ENCODE results near the gene IQCH. TPM values are rescaled to one million over a fixed set of nuclear protein-coding genes. Genes with fewer than 3 reads are reported as not detected.

IQCH gene
- total and polyA plus RNA-seq, 2 experiments from 2014 or later = 2.1 to 4.1 TPM

DNA sequence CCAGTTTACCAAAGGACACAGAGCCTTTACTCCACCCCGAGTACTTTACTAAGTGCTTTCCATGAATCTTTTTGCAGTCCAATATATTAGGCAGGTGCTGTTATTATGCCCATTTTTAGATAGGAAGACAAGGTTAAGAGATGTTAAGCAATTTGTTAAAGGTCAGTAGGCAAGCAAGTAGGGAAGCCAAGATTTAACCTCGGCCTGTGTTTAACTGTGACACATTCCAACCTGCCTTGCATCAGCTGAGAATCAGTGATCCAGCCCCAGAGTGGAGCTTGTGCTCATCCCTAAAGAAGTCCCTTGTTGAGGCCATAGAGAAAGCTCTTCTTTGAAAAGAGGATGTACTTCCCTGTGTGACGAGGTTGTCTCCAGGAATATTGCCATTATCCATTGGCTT is 215.1 kb downstream of the IQCH start:
- Histone ChIP-seq H3K9ac (no peak overlapping the region), H4K20me1 (ENCODE audit: insufficient read depth) (no peaks in the 10 kb centered on the region), H3K9me2 (ENCODE audit: insufficient read depth) (no peaks in the 10 kb centered on the region), H3K9me3 (ENCODE audit: low read depth) (no peaks in the 10 kb centered on the region), H3K36me3 (ENCODE audit: low read depth) (no peaks in the 10 kb centered on the region), H2AFZ (no peak overlapping the region), H3K27me3 (replicated peaks; ENCODE audit: insufficient read depth) (no peaks in the 10 kb centered on the region), H3K4me1 (ENCODE audit: insufficient read depth) (no peaks in the 10 kb centered on the region), H3F3A (ENCODE audit: insufficient read depth) (peaks cover 5% of the 10 kb centered on the region; the same call in 1 of the 2 replicates), H3K27ac (no peak overlapping the region), H3K4me3 (no peak overlapping the region), H3K4me2 (ENCODE audit: unreplicated experiment) (no peak overlapping the region), H3K79me2 (ENCODE audit: insufficient read depth) (no peaks in the 10 kb centered on the region)
- in situ Hi-C loops (cut with MboI) = no loop called here
- WGBS, 2 experiments (ENCODE audit: low coverage in 1 of 2, low lambda C conversion rate in 2 of 2, missing lambda C conversion rate in 2 of 2) = 87 to 90% methylated on average over 3 of the region's 3 CpGs
- no peak for DNase-seq
- TF ChIP-seq EZH2 (IDR thresholded peaks at IDR 0.05; ENCODE audit: insufficient read depth, poor library complexity, severe bottlenecking) (no peak), EZH2phosphoT487 (IDR thresholded peaks at IDR 0.05; ENCODE audit: insufficient read depth, low read depth) (no peak)

DNA sequence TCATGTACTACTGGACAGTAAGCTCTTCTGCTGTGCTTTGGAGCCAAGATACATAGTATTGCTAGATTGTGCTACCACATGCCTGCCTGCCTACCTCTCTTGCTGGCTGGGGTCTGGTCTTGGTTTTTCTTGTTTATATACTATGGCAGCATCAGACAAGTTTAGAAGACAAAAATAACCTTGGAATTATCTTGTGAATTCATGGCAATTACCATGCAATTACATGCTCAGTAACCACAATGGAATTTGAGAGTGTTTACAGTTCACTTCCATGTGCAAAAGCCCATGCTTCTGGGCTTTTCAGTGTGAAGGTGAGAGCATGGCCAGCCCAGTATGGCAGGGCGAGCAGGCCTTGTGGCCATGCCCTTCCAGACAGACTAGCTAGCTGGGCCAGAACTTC is 218.4 kb downstream of the IQCH start:
- Histone ChIP-seq H3K36me3 (ENCODE audit: low read depth) (no peaks in the 10 kb centered on the region), H3F3A (ENCODE audit: insufficient read depth) (peaks cover 5% of the 10 kb centered on the region; the same call in 1 of the 2 replicates), H3K9me2 (ENCODE audit: insufficient read depth) (no peaks in the 10 kb centered on the region), H3K4me3 (no peak overlapping the region), H3K79me2 (ENCODE audit: insufficient read depth) (no peaks in the 10 kb centered on the region), H3K4me1 (ENCODE audit: insufficient read depth) (no peaks in the 10 kb centered on the region), H3K27me3 (replicated peaks; ENCODE audit: insufficient read depth) (no peaks in the 10 kb centered on the region), H3K27ac (no peak overlapping the region), H4K20me1 (ENCODE audit: insufficient read depth) (no peaks in the 10 kb centered on the region), H2AFZ (no peak overlapping the region), H3K9me3 (ENCODE audit: low read depth) (no peaks in the 10 kb centered on the region), H3K4me2 (ENCODE audit: unreplicated experiment) (no peak overlapping the region), H3K9ac (no peak overlapping the region)
- peak; percentile 23 for DNase-seq
- no peak for TF ChIP-seq EZH2 (IDR thresholded peaks at IDR 0.05; ENCODE audit: insufficient read depth, poor library complexity, severe bottlenecking)
- no peak for TF ChIP-seq EZH2phosphoT487 (IDR thresholded peaks at IDR 0.05; ENCODE audit: insufficient read depth, low read depth)
- in situ Hi-C loops (cut with MboI) = no loop called here
- WGBS, 2 experiments (ENCODE audit: low coverage in 1 of 2, low lambda C conversion rate in 2 of 2, missing lambda C conversion rate in 2 of 2) = 88 to 100% methylated on average over 1 of the region's 1 CpG

DNA sequence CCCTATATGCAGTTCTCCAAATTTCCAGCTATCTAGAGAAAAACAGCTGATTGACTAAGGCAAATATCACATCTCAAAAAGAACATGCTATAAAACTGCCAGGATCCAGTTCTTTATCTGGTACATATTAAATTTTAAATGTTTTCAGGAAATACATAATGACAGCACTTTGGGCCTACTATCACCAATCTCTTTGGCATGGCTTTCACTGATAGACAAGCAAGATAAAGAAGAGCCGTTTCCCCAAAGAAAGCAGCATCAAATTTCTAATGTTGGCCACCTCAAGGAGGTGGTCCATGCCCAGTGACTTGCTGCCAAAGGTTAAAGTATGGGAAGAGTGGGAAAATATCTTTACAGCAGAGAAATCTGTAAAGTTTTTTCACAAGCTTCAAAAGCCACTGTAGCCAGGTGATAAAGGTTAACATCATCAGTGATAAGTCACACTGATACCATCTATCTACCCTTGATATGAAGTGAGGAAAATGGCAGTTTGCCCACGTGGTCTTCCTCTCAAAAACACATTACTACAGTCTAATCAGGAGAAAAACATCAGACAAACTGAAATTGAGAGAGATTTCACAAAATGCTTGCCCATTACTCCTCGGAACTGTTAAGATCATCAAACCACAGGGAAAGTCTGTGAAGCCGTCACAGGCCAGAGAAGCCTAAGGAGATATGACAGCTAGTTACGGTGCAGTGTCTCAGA is 220.0 kb downstream of the IQCH start:
- Histone ChIP-seq H2AFZ (no peak overlapping the region), H3K27me3 (replicated peaks; ENCODE audit: insufficient read depth) (no peaks in the 10 kb centered on the region), H3K36me3 (ENCODE audit: low read depth) (no peaks in the 10 kb centered on the region), H3K4me3 (no peak overlapping the region), H3K27ac (no peak overlapping the region), H3K4me2 (ENCODE audit: unreplicated experiment) (no peak overlapping the region), H3K4me1 (ENCODE audit: insufficient read depth) (peaks cover 7% of the 10 kb centered on the region; the same call in 1 of the 2 replicates), H4K20me1 (ENCODE audit: insufficient read depth) (no peaks in the 10 kb centered on the region), H3K9ac (no peak overlapping the region), H3K9me2 (ENCODE audit: insufficient read depth) (no peaks in the 10 kb centered on the region), H3K9me3 (ENCODE audit: low read depth) (no peaks in the 10 kb centered on the region), H3F3A (ENCODE audit: insufficient read depth) (peaks cover 10% of the 10 kb centered on the region), H3K79me2 (ENCODE audit: insufficient read depth) (no peaks in the 10 kb centered on the region)
- TF ChIP-seq EZH2 (IDR thresholded peaks at IDR 0.05; ENCODE audit: insufficient read depth, poor library complexity, severe bottlenecking) (no peak), EZH2phosphoT487 (IDR thresholded peaks at IDR 0.05; ENCODE audit: insufficient read depth, low read depth) (no peak)
- DNase-seq = no peak
- in situ Hi-C loops (cut with MboI) = no loop called here
- WGBS, 2 experiments (ENCODE audit: low coverage in 1 of 2, low lambda C conversion rate in 2 of 2, missing lambda C conversion rate in 2 of 2) = 76 to 82% methylated on average over 5 of the region's 5 CpGs

DNA sequence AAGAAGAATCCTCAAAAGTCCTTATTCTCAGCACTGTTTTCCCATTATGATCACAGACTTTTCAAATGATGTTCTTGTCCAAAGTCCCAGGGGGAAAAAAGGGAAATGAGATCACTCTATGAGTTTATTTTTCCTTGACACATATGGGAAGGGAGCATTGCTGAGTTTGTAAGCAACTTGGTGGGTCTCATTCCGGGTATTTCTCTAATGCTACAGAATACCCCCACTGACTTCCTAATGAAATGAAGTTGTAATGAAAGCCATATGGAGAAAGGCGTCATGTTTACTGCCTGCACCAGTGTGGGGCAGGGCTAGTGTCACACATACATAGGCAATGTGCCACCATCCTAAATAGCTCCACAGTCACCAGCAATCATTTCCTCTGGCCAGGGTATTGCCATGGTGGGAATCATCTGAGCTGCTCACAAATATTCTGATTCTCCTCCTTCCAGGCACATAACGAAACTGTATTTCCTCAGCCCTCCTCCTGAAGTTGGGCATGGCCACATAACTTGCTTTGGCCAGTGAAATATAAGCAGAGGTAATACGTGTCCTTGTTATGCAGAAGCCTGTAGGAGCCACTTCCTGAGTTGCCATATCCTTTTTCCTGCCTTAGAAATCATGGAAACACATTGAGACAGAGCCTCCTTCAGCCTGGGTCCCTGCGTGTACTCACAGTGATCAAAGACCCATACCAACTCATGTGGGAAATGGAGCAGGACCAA is 225.4 kb downstream of the IQCH start:
- in situ Hi-C loops (cut with MboI) = no loop called here
- TF ChIP-seq EZH2 (IDR thresholded peaks at IDR 0.05; ENCODE audit: insufficient read depth, poor library complexity, severe bottlenecking) = no peak
- TF ChIP-seq EZH2phosphoT487 (IDR thresholded peaks at IDR 0.05; ENCODE audit: insufficient read depth, low read depth) = no peak

More for the DNA sequence above, 225.4 kb downstream of the IQCH start:
- H3K4me3 ChIP-seq = peak overlapping the region; percentile 56
- H3K9ac ChIP-seq = peak overlapping the region; percentile 53
- no peaks in the 10 kb centered on the region for H3K9me2 ChIP-seq (ENCODE audit: insufficient read depth)
- no peaks in the 10 kb centered on the region for H4K20me1 ChIP-seq (ENCODE audit: insufficient read depth)
- peaks cover 25% of the 10 kb centered on the region for H3K4me1 ChIP-seq (ENCODE audit: insufficient read depth)
- peaks cover 27% of the 10 kb centered on the region for H3F3A ChIP-seq (ENCODE audit: insufficient read depth)
- DNase-seq = peak; percentile 84
- peak overlapping the region; percentile 66 for H2AFZ ChIP-seq
- H3K4me2 ChIP-seq (ENCODE audit: unreplicated experiment) = peak overlapping the region; percentile 61
- no peaks in the 10 kb centered on the region for H3K36me3 ChIP-seq (ENCODE audit: low read depth)
- H3K27ac ChIP-seq = peak overlapping the region; percentile 77
- WGBS, 2 experiments (ENCODE audit: low coverage in 1 of 2, low lambda C conversion rate in 2 of 2, missing lambda C conversion rate in 2 of 2) = 5% methylated on average over 5 of the region's 5 CpGs
- no peaks in the 10 kb centered on the region for H3K79me2 ChIP-seq (ENCODE audit: insufficient read depth)
- H3K9me3 ChIP-seq (ENCODE audit: low read depth) = no peaks in the 10 kb centered on the region
- no peaks in the 10 kb centered on the region for H3K27me3 ChIP-seq (replicated peaks; ENCODE audit: insufficient read depth)
